ENCODE results near the gene TPO.

DNA sequence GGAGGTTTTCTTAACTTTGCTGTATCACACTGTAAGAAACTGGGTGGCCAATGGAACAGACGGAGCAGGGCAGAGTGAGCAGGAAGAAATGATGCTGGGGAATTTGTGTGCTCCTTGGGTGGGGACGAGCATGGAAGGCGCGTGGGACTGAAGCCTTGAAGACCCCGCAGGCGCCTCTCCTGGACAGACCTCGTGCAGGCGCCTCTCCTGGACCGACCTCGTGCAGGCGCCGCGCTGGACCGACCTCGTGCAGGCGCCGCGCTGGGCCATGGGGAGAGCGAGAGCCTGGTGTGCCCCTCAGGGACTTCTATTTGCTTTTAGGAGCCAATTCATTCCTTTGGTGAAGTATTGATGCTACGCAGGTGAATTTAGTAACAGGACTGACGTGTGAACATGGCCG, 8.9 kb downstream of the TPO start:
- no peak for TF ChIP-seq CTCF (IDR thresholded peaks at IDR 0.05)
- TF ChIP-seq ZNF121 (CRISPR knock-in tag; IDR thresholded peaks at IDR 0.05): no peak
- TF ChIP-seq ESRRA (CRISPR knock-in tag; IDR thresholded peaks at IDR 0.05; ENCODE audit: borderline replicate concordance): no peak
- TF ChIP-seq CBFB (CRISPR knock-in tag; IDR thresholded peaks at IDR 0.05; ENCODE audit: low read depth): no peak
- TF ChIP-seq PRRX2 (CRISPR knock-in tag; IDR thresholded peaks at IDR 0.05): no peak
- TF ChIP-seq, protein P1, sequence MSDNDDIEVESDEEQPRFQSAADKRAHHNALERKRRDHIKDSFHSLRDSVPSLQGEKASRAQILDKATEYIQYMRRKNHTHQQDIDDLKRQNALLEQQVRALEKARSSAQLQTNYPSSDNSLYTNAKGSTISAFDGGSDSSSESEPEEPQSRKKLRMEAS (CRISPR knock-in tag; IDR thresholded peaks at IDR 0.05): no peak
- TF ChIP-seq ZSCAN18 (CRISPR knock-in tag; IDR thresholded peaks at IDR 0.05): no peak
- TF ChIP-seq ZNF671 (CRISPR knock-in tag; IDR thresholded peaks at IDR 0.05): no peak
- no peak for TF ChIP-seq E2F5 (CRISPR knock-in tag; IDR thresholded peaks at IDR 0.05)
- TF ChIP-seq, protein P2, sequence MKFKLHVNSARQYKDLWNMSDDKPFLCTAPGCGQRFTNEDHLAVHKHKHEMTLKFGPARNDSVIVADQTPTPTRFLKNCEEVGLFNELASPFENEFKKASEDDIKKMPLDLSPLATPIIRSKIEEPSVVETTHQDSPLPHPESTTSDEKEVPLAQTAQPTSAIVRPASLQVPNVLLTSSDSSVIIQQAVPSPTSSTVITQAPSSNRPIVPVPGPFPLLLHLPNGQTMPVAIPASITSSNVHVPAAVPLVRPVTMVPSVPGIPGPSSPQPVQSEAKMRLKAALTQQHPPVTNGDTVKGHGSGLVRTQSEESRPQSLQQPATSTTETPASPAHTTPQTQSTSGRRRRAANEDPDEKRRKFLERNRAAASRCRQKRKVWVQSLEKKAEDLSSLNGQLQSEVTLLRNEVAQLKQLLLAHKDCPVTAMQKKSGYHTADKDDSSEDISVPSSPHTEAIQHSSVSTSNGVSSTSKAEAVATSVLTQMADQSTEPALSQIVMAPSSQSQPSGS (CRISPR knock-in tag; IDR thresholded peaks at IDR 0.05; ENCODE audit: borderline replicate concordance, low read depth): no peak
- no peak for TF ChIP-seq SP1 (CRISPR knock-in tag; conservative IDR thresholded peaks at IDR 0.05)
- TF ChIP-seq ZNF396 (CRISPR knock-in tag; IDR thresholded peaks at IDR 0.05; ENCODE audit: borderline replicate concordance): no peak
- TF ChIP-seq NR2C2 (CRISPR knock-in tag; IDR thresholded peaks at IDR 0.05): no peak
